PC-9 (cell line): Measurements from ENCODE around the gene COPRS.

Source experiments
- CTCF ChIP-seq: fragments of 200-600 bp; sonication (generic); conservative IDR thresholded peaks from 2 replicates; pipeline ENCODE4 v1.6.1; 2017; ENCODE audit warnings: mixed run types, antibody characterized with exemption, mild to moderate bottlenecking, moderate library complexity
- EZH2 ChIP-seq: fragments of 200-600 bp; sonication (generic); IDR thresholded peaks from 2 replicates; pipeline ENCODE4 v1.8.0; 2017; ENCODE audit warnings: antibody characterized with exemption, low read depth

GRCh38 chr17:31806921-31807320, 52.1 kb downstream of the COPRS start:
- TF ChIP-seq CTCF (no peak), EZH2 (no peak)
